ENCODE measurements around the gene ROCK2. TPM values are rescaled to one million over a fixed set of nuclear protein-coding genes. Genes with fewer than 3 reads are reported as not detected.

Gene ROCK2
- total and polyA plus RNA-seq, 9 of the 15 experiments (the other 6 are each of a cell fraction or from before 2014, with no cell fraction given) = 4.9 to 30.6 (median 14.3) TPM

- TF ChIP-seq POLR2G (IDR thresholded peaks at IDR 0.05; ENCODE audit: low read depth, low read length) (no peak), CHD7 (IDR thresholded peaks at IDR 0.05; ENCODE audit: low read depth, low read length) (no peak)
These were observed 63.2 kb downstream of the ROCK2 start (continued) for GRCh38 chr2:11281186-11281585.
